GM21390 (cell line): ENCODE data around the gene DTD2.

Source experiments
- ATAC-seq: cut with Tn5 transposase; IDR thresholded peaks from one replicate; pipeline ENCODE4 v1.9.1; 2021; ENCODE audit not compliant: unreplicated experiment

Gene DTD2

DNA sequence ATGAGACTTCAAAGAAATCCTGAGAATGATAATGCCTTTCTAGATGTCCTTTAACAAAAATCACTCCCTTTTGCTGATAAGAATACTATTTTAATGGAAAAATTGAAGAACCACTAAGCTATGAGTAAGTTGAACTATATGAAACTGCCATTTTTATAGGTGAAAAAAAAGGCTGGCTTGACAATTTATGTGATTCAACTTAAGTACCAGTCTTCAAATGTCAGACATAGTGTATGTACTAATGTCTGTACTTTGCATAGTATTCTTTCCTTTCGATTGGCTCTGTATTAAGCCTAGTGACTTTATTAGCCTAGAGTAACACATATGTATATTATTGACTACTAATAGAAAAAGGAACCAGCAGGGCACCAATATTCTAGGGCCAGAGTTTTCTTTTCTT lies 48.9 kb downstream of the DTD2 start:
- no peak for ATAC-seq

DNA sequence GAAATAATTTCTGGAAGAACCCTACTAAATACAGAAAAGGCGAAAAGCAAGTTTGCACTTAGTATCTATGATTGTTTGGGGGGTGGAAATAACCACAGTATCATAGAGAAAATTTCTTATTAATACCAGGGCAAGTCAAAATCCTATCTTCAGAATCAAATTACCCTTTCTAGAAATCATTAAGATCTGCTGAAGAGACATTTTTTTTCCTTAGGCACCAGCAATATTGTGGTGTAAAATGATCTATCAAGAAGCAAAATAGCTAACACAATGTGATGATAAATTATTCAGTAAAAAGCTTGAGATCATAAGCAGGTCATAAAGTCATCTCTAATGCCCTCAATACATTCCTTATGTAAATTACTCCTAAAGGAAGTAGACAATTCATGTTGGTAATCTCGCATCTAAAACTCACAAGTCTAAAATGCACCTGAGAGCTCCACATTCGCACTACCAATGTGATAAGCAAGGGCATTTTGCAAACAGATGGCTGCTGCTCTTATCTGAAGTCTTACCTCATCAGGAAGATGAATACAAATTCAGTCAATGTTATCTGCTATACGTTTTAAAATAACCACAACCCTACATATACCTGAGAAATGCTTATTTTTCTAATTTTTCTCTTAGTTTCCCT lies 51.6 kb downstream of the DTD2 start:
- no peak for ATAC-seq

DNA sequence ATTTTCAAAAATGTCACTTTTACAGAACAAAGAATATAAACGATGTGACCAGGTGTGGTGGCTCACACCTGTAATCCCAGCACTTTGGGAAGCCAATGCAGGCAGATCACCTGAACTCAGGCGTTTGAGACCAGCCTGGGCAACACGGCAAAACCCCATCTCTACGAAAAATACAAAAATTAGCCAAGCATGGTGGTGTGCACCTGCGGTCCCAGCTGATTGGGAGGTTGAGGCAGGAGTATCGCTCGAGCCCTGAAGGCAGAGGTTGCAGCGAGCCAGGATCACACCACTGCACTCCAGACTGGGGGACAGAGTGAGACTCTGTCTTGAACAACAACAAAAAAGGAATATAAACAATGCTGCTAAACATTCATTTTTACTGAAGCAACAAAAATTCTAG lies 52.2 kb downstream of the DTD2 start:
- ATAC-seq = no peak

DNA sequence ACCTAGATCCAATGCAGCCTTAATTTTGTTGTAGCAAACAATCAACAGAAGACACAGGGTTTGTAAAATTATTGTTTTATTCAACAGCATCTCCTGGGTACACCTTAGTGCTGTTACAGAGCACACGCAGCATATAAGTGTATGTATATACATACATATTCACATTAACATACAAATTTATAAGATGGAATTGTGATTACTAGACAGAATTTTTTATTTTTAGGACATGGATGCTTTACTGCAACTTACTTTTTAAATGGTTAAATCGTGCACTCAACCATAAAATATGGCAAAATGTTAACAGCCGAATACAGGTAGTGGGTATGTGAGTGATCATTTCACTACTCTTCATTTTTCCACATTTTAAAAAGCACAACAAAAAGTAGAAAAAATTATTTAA lies 53.6 kb downstream of the DTD2 start:
- no peak for ATAC-seq

DNA sequence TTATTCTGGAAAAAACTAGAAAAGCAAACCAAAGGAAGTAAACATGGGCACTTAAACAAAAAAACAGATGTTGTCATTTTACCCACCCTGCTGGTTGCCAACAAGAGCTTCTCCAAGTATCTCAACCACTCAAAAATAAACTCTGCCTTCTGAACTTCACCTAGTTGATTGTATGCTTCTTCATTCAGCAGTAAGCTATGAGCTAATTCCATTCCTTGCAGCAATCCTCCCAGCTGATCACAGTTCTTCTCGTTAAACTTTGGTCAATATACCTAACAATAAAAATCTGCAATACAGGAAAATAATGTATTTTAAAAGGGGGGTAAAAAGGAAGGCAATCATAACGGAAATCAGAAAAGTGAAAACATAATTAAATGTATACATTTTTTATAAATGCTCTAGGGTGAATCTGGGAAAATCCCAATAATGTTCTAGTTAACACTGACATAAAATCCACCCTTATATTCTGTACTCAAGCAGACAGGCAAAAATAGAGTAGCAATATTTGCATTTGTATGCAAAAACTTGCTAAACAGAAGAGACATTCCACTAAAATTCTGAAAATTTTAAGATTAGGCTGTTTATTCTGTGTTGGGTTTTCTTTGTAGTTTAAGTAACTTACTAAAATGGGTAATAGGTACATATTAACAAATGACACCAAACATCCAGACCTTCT lies 54.4 kb downstream of the DTD2 start:
- ATAC-seq = no peak

DNA sequence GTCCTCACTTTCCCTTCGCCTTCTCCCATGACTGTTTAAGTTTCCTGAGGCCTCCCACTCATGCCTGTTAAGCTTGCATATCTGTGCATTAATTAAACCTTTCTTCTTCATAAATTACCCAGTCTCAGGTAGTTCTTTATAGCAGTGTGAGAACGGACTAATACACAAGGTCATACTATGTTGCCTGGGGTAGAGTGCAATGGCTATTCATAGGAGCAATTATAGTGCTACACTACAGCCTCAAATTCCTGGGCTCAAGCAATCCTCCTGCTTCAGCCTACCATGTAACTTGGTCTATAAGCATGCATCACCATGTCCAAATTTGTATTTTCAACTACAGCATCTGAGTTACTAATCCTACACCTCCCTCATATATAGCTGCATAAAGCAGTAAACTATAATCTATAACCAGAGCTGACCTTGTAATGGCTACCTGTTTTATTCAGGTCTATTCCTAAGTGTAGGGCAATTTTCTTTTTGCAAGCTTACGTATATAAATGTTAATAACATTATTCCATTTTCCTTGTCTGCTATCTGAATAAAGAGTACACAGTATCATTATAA lies 55.9 kb downstream of the DTD2 start:
- no peak for ATAC-seq

DNA sequence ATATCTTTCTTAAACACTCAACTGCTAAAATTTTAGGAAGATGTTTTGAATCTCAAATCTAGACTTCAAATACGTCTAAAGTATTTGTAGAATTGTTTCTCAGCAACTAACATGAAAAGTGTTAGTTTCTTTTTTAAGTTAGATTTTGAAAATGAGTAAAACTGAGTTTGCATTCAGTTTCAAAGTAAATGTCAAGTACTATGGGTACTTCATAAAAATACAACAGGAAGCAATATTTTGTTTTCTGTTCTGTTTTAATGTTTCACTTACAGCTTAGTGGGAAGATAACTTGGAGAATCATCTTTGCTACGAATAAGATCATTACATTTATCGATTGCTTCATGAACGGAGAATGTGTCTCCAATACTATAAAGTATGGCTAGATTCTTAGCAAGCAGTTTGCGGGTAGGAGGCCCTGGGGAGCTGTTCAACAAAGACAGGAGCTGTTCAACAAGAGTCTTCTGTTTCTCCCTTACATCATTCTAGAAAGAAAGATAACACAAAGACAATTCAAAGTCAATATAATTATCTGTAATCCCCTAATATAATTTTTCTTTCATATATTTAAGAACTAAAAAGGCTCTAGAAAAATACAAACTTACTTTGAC lies 57.2 kb downstream of the DTD2 start:
- peak; percentile 81 for ATAC-seq
